HUES6 (cell line): ENCODE data around the gene SLC4A1AP.
"Not testable (repeated sequence)": the region's sequence is repeated elsewhere in the genome, so short reads cannot be mapped to it uniquely, and the experiment has no call there.

Experiments
- H3K27ac ChIP-seq: 2 replicates; pipeline ENCODE4 v1.7.0; 2013; ENCODE audit warnings: low read depth, mild to moderate bottlenecking, low read length, inconsistent platforms
- H3K27me3 ChIP-seq: 2 replicates; pipeline ENCODE4 v1.6.1; 2013; ENCODE audit warnings: low read length; ENCODE audit not compliant: control insufficient read depth, insufficient read depth
- H3K36me3 ChIP-seq: 2 replicates; pipeline ENCODE4 v1.6.1; 2013; ENCODE audit warnings: low read length; ENCODE audit not compliant: control insufficient read depth, insufficient read depth
- H3K4me1 ChIP-seq: 2 replicates; pipeline ENCODE4 v1.6.1; 2013; ENCODE audit warnings: low read length; ENCODE audit not compliant: control insufficient read depth, insufficient read depth
- H3K4me3 ChIP-seq: 2 replicates; pipeline ENCODE4 v1.5.1; 2013; ENCODE audit warnings: low read depth, low read length
- H3K9ac ChIP-seq: one replicate; pipeline ENCODE4 v1.6.1; 2013; ENCODE audit warnings: mild to moderate bottlenecking, low read length
- H3K9me3 ChIP-seq: 2 replicates; pipeline ENCODE4 v1.6.1; 2013; ENCODE audit warnings: low read depth, low read length; ENCODE audit not compliant: control insufficient read depth, insufficient read depth

The SLC4A1AP gene

GRCh38 chr2:27680571-27680970, 16.9 kb downstream of the SLC4A1AP start:
- no peaks in the 10 kb centered on the region for H3K27me3 ChIP-seq
- H3K9ac ChIP-seq = no peak overlapping the region
- H3K4me1 ChIP-seq = no peaks in the 10 kb centered on the region
- H3K9me3 ChIP-seq = no peaks in the 10 kb centered on the region
- no peak overlapping the region for H3K27ac ChIP-seq
- H3K4me3 ChIP-seq = no peak overlapping the region
- H3K36me3 ChIP-seq = peaks cover 49% of the 10 kb centered on the region

GRCh38 chr2:27681841-27682240, 18.2 kb downstream of the SLC4A1AP start:
- Histone ChIP-seq H3K4me1 (no peaks in the 10 kb centered on the region), H3K27me3 (no peaks in the 10 kb centered on the region), H3K27ac (no peak overlapping the region), H3K4me3 (no peak overlapping the region), H3K9me3 (no peaks in the 10 kb centered on the region), H3K9ac (no peak overlapping the region), H3K36me3 (peaks cover 47% of the 10 kb centered on the region)

- not testable (repeated sequence) for H3K9ac ChIP-seq, H3K9me3 ChIP-seq, H3K27ac ChIP-seq, H3K4me3 ChIP-seq, H3K27me3 ChIP-seq, H3K4me1 ChIP-seq
- peaks cover 42% of the 10 kb centered on the region for H3K36me3 ChIP-seq
These were observed 18.7 kb downstream of the SLC4A1AP start for GRCh38 chr2:27682334-27682771.

GRCh38 chr2:27683390-27684071, 19.8 kb downstream of the SLC4A1AP start:
- no peaks in the 10 kb centered on the region for H3K9me3 ChIP-seq
- H3K27ac ChIP-seq = no peak overlapping the region
- H3K9ac ChIP-seq = no peak overlapping the region
- no peak overlapping the region for H3K4me3 ChIP-seq
- peaks cover 39% of the 10 kb centered on the region for H3K36me3 ChIP-seq
- no peaks in the 10 kb centered on the region for H3K27me3 ChIP-seq
- H3K4me1 ChIP-seq = no peaks in the 10 kb centered on the region

GRCh38 chr2:27685006-27685405, 21.3 kb downstream of the SLC4A1AP start:
- H3K27me3 ChIP-seq, H3K4me3 ChIP-seq, H3K9ac ChIP-seq, H3K27ac ChIP-seq, H3K9me3 ChIP-seq, H3K4me1 ChIP-seq: not testable (repeated sequence)
- H3K36me3 ChIP-seq = peaks cover 41% of the 10 kb centered on the region

GRCh38 chr2:27685577-27685976, 21.9 kb downstream of the SLC4A1AP start:
- Histone ChIP-seq H3K4me3 (no peak overlapping the region), H3K9ac (no peak overlapping the region), H3K4me1 (no peaks in the 10 kb centered on the region), H3K9me3 (no peaks in the 10 kb centered on the region), H3K27me3 (no peaks in the 10 kb centered on the region), H3K27ac (no peak overlapping the region), H3K36me3 (peaks cover 41% of the 10 kb centered on the region)

GRCh38 chr2:27687232-27687631, 23.5 kb downstream of the SLC4A1AP start:
- H3K36me3 ChIP-seq = peaks cover 41% of the 10 kb centered on the region
- no peak overlapping the region for H3K27ac ChIP-seq
- H3K4me1 ChIP-seq = no peaks in the 10 kb centered on the region
- H3K4me3 ChIP-seq = no peak overlapping the region
- H3K9me3 ChIP-seq = no peaks in the 10 kb centered on the region
- no peak overlapping the region for H3K9ac ChIP-seq
- no peaks in the 10 kb centered on the region for H3K27me3 ChIP-seq

- peaks cover 37% of the 10 kb centered on the region for H3K36me3 ChIP-seq
- no peaks in the 10 kb centered on the region for H3K4me1 ChIP-seq
- H3K27me3 ChIP-seq = no peaks in the 10 kb centered on the region
- H3K9me3 ChIP-seq = no peaks in the 10 kb centered on the region
- H3K27ac ChIP-seq = no peak overlapping the region
- H3K4me3 ChIP-seq = no peak overlapping the region
- no peak overlapping the region for H3K9ac ChIP-seq
These were observed 25.7 kb downstream of the SLC4A1AP start for GRCh38 chr2:27689424-27689823.

- Histone ChIP-seq H3K9ac (no peak overlapping the region), H3K4me3 (no peak overlapping the region), H3K27ac (no peak overlapping the region), H3K36me3 (peaks cover 34% of the 10 kb centered on the region), H3K4me1 (no peaks in the 10 kb centered on the region), H3K27me3 (no peaks in the 10 kb centered on the region), H3K9me3 (no peaks in the 10 kb centered on the region)
These were observed 26.4 kb downstream of the SLC4A1AP start for GRCh38 chr2:27690052-27690451.

GRCh38 chr2:27697660-27698059, 34.0 kb downstream of the SLC4A1AP start:
- no peak overlapping the region for H3K27ac ChIP-seq
- H3K9ac ChIP-seq = no peak overlapping the region
- H3K4me3 ChIP-seq = no peak overlapping the region
- H3K36me3 ChIP-seq = peaks cover 22% of the 10 kb centered on the region
- no peaks in the 10 kb centered on the region for H3K4me1 ChIP-seq
- H3K9me3 ChIP-seq = no peaks in the 10 kb centered on the region
- H3K27me3 ChIP-seq = no peaks in the 10 kb centered on the region

- H3K9me3 ChIP-seq = no peaks in the 10 kb centered on the region
- no peak overlapping the region for H3K9ac ChIP-seq
- no peak overlapping the region for H3K4me3 ChIP-seq
These were observed 38.0 kb downstream of the SLC4A1AP start for GRCh38 chr2:27701676-27702075.

More at GRCh38 chr2:27701676-27702075, 38.0 kb downstream of the SLC4A1AP start:
- H3K4me1 ChIP-seq = peaks cover 16% of the 10 kb centered on the region
- peaks cover 4% of the 10 kb centered on the region; the same call in 1 of the 2 replicates for H3K36me3 ChIP-seq
- H3K27me3 ChIP-seq = no peaks in the 10 kb centered on the region
- H3K27ac ChIP-seq = no peak overlapping the region
